Osteoblast (primary cell): ENCODE measurements around the gene SNAP23. TPM values are rescaled to one million over a fixed set of nuclear protein-coding genes. Genes with fewer than 3 reads are reported as not detected.

ENCODE experiments used
- DNase-seq: peaks from one replicate; pipeline ENCODE4 v3.0.0; 2011; ENCODE audit warnings: low spot score, mixed read lengths; ENCODE audit not compliant: insufficient read length; ENCODE audit errors: missing footprints
- H2AFZ ChIP-seq: 2 replicates; pipeline ENCODE4 v1.6.0; 2011; ENCODE audit warnings: mild to moderate bottlenecking, low read length
- H3K27ac ChIP-seq: 2 replicates; pipeline ENCODE4 v1.5.1; 2011; ENCODE audit warnings: mild to moderate bottlenecking, low read depth, low read length, moderate library complexity
- H3K27me3 ChIP-seq: 2 replicates; pipeline ENCODE4 v1.6.0; 2012; ENCODE audit warnings: mild to moderate bottlenecking, control low read depth, inconsistent platforms, low read length, moderate library complexity; ENCODE audit not compliant: insufficient read depth
- H3K36me3 ChIP-seq: 2 replicates; pipeline ENCODE4 v1.5.1; 2011; ENCODE audit warnings: mild to moderate bottlenecking, low read length, control low read depth, moderate library complexity; ENCODE audit not compliant: insufficient read depth
- H3K4me1 ChIP-seq: 2 replicates; pipeline ENCODE4 v1.5.1; 2011; ENCODE audit warnings: mild to moderate bottlenecking, low read length, control low read depth, moderate library complexity; ENCODE audit not compliant: insufficient read depth
- H3K4me2 ChIP-seq: 2 replicates; pipeline ENCODE4 v1.6.0; 2011; ENCODE audit warnings: mild to moderate bottlenecking, low read length; ENCODE audit not compliant: insufficient read depth
- H3K4me3 ChIP-seq: fragments of 200-600 bp; sonication (generic); 3 replicates; pipeline ENCODE4 v1.5.1; 2012; ENCODE audit warnings: mild to moderate bottlenecking, low read length, inconsistent platforms; ENCODE audit not compliant: insufficient read depth
- H3K79me2 ChIP-seq: 2 replicates; pipeline ENCODE4 v1.6.0; 2012; ENCODE audit warnings: mild to moderate bottlenecking, low read length, control low read depth, inconsistent platforms; ENCODE audit not compliant: insufficient read depth
- H3K9me3 ChIP-seq: 2 replicates; pipeline ENCODE4 v1.5.1; 2011; ENCODE audit warnings: low read depth, low read length, control low read depth
- H4K20me1 ChIP-seq: 2 replicates; pipeline ENCODE4 v1.6.0; 2012; ENCODE audit warnings: mild to moderate bottlenecking, low read length, control low read depth; ENCODE audit not compliant: insufficient read depth
- CTCF ChIP-seq: IDR thresholded peaks from 2 replicates; pipeline ENCODE4 v1.5.1; 2011; ENCODE audit warnings: mild to moderate bottlenecking, low read depth, low read length, moderate library complexity; ENCODE audit errors: extremely low read depth
- total RNA-seq: library from RNA; depleted of rRNA; stranded (reverse); fragments of >200 nt; gene quantifications from 2 replicates; pipeline ENCODE4 v1.2.3, GENCODE V29; 2012

The SNAP23 gene
- total RNA-seq, 1 donor, result 81.4 TPM

- Histone ChIP-seq H3K4me1 (no peaks in the 10 kb centered on the region), H2AFZ (no peak overlapping the region), H3K27ac (no peak overlapping the region), H3K79me2 (peaks cover 61% of the 10 kb centered on the region), H3K36me3 (peaks cover 15% of the 10 kb centered on the region), H3K4me3 (no peak overlapping the region), H4K20me1 (peaks cover 19% of the 10 kb centered on the region), H3K9me3 (no peaks in the 10 kb centered on the region), H3K27me3 (no peaks in the 10 kb centered on the region), H3K4me2 (no peak overlapping the region)
- DNase-seq, result no peak
- no peak for TF ChIP-seq CTCF
Observed at GRCh38 chr15:42474827-42475226, 20.6 kb upstream of the SNAP23 start.

- H2AFZ ChIP-seq, result no peak overlapping the region
- peaks cover 74% of the 10 kb centered on the region for H3K79me2 ChIP-seq
- no peaks in the 10 kb centered on the region for H3K9me3 ChIP-seq
- H3K27me3 ChIP-seq, result no peaks in the 10 kb centered on the region
- no peak overlapping the region for H3K4me3 ChIP-seq
- no peak overlapping the region for H3K27ac ChIP-seq
- peaks cover 15% of the 10 kb centered on the region for H4K20me1 ChIP-seq
- H3K36me3 ChIP-seq, result no peaks in the 10 kb centered on the region
- TF ChIP-seq CTCF, result no peak
- DNase-seq, result no peak
- no peaks in the 10 kb centered on the region for H3K4me1 ChIP-seq
- H3K4me2 ChIP-seq, result no peak overlapping the region
Observed at GRCh38 chr15:42482701-42483100, 12.7 kb upstream of the SNAP23 start.

- Histone ChIP-seq H3K27ac (no peak overlapping the region), H4K20me1 (peaks cover 22% of the 10 kb centered on the region), H3K36me3 (no peaks in the 10 kb centered on the region), H3K4me3 (no peak overlapping the region), H3K9me3 (no peaks in the 10 kb centered on the region), H2AFZ (no peak overlapping the region), H3K4me2 (no peak overlapping the region), H3K79me2 (peaks cover 82% of the 10 kb centered on the region), H3K4me1 (no peaks in the 10 kb centered on the region), H3K27me3 (no peaks in the 10 kb centered on the region)
- no peak for TF ChIP-seq CTCF
- DNase-seq, result no peak
Observed at GRCh38 chr15:42483677-42484076, 11.8 kb upstream of the SNAP23 start.

- H3K4me1 ChIP-seq, result peaks cover 11% of the 10 kb centered on the region
- DNase-seq, result peak; percentile 78
- no peaks in the 10 kb centered on the region for H3K27me3 ChIP-seq
- peaks cover 13% of the 10 kb centered on the region for H4K20me1 ChIP-seq
- H3K79me2 ChIP-seq, result peaks cover 57% of the 10 kb centered on the region
- peak overlapping the region; percentile 93 for H3K4me3 ChIP-seq
- TF ChIP-seq CTCF, result no peak
- H3K36me3 ChIP-seq, result no peaks in the 10 kb centered on the region
- H3K9me3 ChIP-seq, result no peaks in the 10 kb centered on the region
- peak overlapping the region; percentile 93 for H2AFZ ChIP-seq
- H3K4me2 ChIP-seq, result peak overlapping the region; percentile 97
- peak overlapping the region; percentile 100 for H3K27ac ChIP-seq
Observed at GRCh38 chr15:42490291-42490670, 5.2 kb upstream of the SNAP23 start.
